Upper lobe of left lung (tissue), 6 donors: ENCODE data around the gene DDR1. TPM values are rescaled to one million over a fixed set of nuclear protein-coding genes. Genes with fewer than 3 reads are reported as not detected.

ENCODE experiments used
- ATAC-seq, 2 donors: fragments of 200-7000 bp; cut with Tn5 transposase; one replicate each; pipeline ENCODE4 v1.9.1; 2022; ENCODE audit warnings: mild to moderate bottlenecking in 2 of 2, moderate library complexity in 2 of 2; ENCODE audit not compliant: low FRiP score in 2 of 2
- DNase-seq, 2 donors: peaks; one replicate each; pipeline ENCODE4 v3.0.0-alpha.2; 2019 to 2020
- H3K27ac ChIP-seq, 4 donors: fragments of 200-600 bp; sonication (generic); one replicate each; pipeline ENCODE4 v1.5.1; 2016 to 2019
- H3K27me3 ChIP-seq, 4 donors: fragments of 200-600 bp; sonication (generic); one replicate each; pipeline ENCODE4 v1.5.1; 2017 to 2019
- H3K36me3 ChIP-seq, 4 donors: fragments of 200-600 bp; sonication (generic); one replicate each; pipeline ENCODE4 v1.5.1; 2016 to 2019
- H3K4me1 ChIP-seq, 4 donors: fragments of 200-600 bp; sonication (generic); one replicate each; pipeline ENCODE4 v1.5.1; 2018 to 2019
- H3K4me3 ChIP-seq, 4 donors: fragments of 200-600 bp; sonication (generic); one replicate each; pipeline ENCODE4 v1.5.1; 2017 to 2019; ENCODE audit warnings: mild to moderate bottlenecking in 2 of 4, moderate library complexity in 1 of 4
- H3K9me3 ChIP-seq, 4 donors: fragments of 200-600 bp; sonication (generic); one replicate each; pipeline ENCODE4 v1.5.1; 2018 to 2019
- EP300 ChIP-seq, 4 donors: sonication (generic); formaldehyde crosslinking; IDR thresholded peaks; one replicate each; pipeline ENCODE4 v1.5.1; 2017; ENCODE audit warnings: antibody characterized with exemption in 4 of 4, control low read depth in 2 of 4
- POLR2A ChIP-seq, 4 donors: fragments of 450-650 bp; IDR thresholded peaks; one replicate each; pipeline ENCODE4 v1.5.1; 2016 to 2017; ENCODE audit warnings: antibody characterized with exemption in 4 of 4, mild to moderate bottlenecking in 2 of 4
- POLR2AphosphoS5 ChIP-seq, 2 donors: sonication (generic); formaldehyde crosslinking; IDR thresholded peaks; one replicate each; pipeline ENCODE4 v1.5.1; 2017; ENCODE audit warnings: antibody characterized with exemption in 2 of 2
- WGBS, 2 donors: methylation state at CpG; one replicate each; pipeline ENCODE4 v1.1.5; 2017 to 2018; 5-methylcytosine and 5-hydroxymethylcytosine counted together
- small RNA-seq, 4 donors: library from RNA; depleted of rRNA; stranded (forward); fragments of <200 nt; gene quantifications; one replicate each; pipeline ENCODE3, GENCODE V24; 2016
- total RNA-seq, 6 donors: library from RNA; depleted of rRNA in 4 of 6; stranded (reverse); fragments of >200 nt in 4 of 6; gene quantifications; one replicate each; pipeline versions ENCODE4 v1.1.0 to v1.2.1, GENCODE V29; 2016 to 2021
- TF ChIP-seq, protein P1 (sequence below), 6 experiments: fragments of 450-650 bp in 4 of 6; fragments of 200-600 bp in 2 of 6; sonication (generic) in 2 of 6; IDR thresholded peaks; one replicate each; pipeline ENCODE4 v1.5.1; 2016 to 2019; ENCODE audit warnings: antibody characterized with exemption in 6 of 6
- donor health status: DM: no; HTN: no; CAD: no; lungs with moderate emphysema.
- donor health status: DM: no; HTN: yes; CAD: no; lungs with severe emphysema.

The DDR1 gene
- total RNA-seq, 6 donors from 2014 or later = 75.4 to 147 (median 111) TPM

DNA sequence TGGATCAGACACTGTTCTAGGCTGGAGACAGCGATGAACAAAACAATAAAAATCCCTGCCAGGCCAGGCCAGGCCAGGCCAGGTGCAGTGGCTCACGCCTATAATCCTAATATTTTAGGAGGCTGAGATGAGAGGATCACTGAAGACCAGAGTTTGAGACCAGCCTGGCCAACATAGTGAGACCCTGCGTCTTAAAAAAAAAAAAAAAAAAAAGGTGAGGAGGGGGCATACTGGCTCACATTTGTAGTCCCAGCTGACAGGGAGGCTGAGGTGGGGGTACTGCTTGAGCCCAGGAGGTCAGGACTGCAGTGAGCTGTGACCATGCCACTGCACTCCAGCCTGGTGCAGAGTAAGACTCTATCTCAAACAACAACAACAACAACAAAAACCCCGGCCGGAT is 61.0 kb downstream of the DDR1 start:
- 92% methylated on average over 5 of the region's 5 CpGs for WGBS, 2 donors
- TF ChIP-seq EP300 (IDR thresholded peaks at IDR 0.05) = no peak
- TF ChIP-seq, protein P1, sequence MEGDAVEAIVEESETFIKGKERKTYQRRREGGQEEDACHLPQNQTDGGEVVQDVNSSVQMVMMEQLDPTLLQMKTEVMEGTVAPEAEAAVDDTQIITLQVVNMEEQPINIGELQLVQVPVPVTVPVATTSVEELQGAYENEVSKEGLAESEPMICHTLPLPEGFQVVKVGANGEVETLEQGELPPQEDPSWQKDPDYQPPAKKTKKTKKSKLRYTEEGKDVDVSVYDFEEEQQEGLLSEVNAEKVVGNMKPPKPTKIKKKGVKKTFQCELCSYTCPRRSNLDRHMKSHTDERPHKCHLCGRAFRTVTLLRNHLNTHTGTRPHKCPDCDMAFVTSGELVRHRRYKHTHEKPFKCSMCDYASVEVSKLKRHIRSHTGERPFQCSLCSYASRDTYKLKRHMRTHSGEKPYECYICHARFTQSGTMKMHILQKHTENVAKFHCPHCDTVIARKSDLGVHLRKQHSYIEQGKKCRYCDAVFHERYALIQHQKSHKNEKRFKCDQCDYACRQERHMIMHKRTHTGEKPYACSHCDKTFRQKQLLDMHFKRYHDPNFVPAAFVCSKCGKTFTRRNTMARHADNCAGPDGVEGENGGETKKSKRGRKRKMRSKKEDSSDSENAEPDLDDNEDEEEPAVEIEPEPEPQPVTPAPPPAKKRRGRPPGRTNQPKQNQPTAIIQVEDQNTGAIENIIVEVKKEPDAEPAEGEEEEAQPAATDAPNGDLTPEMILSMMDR (IDR thresholded peaks at IDR 0.05) = no peak
- no peak for TF ChIP-seq POLR2A (IDR thresholded peaks at IDR 0.05)
- TF ChIP-seq POLR2AphosphoS5 (IDR thresholded peaks at IDR 0.05) = no peak
- no peak for DNase-seq
- H3K4me3 ChIP-seq = no peak overlapping the region
- no peak overlapping the region for H3K27ac ChIP-seq
- H3K4me1 ChIP-seq = peaks cover 9 to 21% (median 11%) of the 10 kb centered on the region in 4 donors
- H3K27me3 ChIP-seq = no peaks in the 10 kb centered on the region
- H3K36me3 ChIP-seq = no peaks in the 10 kb centered on the region
- no peak for ATAC-seq
- H3K9me3 ChIP-seq = no peaks in the 10 kb centered on the region

DNA sequence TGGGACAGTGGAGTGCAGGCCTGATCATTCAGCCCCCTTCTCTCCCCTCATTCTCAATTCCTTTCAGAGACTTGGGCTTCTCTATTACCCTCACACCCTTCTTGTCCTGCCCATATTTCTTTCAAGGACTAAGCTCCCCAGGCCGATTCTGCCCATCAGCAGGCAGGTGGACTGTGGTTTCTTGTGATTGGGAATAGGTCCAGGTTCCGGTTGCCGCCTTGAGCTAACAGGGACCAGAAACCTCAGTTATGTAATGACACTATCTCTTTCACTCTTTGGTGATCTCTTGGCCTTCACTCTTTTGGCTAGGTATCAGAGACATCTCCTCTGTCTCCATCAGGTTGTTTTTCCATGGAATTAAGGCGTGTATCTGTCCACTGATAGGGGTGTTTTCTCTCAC is 62.9 kb downstream of the DDR1 start:
- H3K9me3 ChIP-seq = no peaks in the 10 kb centered on the region
- DNase-seq = no peak
- no peak overlapping the region for H3K4me3 ChIP-seq
- no peak for ATAC-seq
- H3K36me3 ChIP-seq = no peaks in the 10 kb centered on the region
- H3K4me1 ChIP-seq = peaks cover 8 to 20% (median 9%) of the 10 kb centered on the region in 4 donors
- WGBS, 2 donors = 75 to 82% methylated on average over 4 of the region's 4 CpGs
- H3K27ac ChIP-seq = no peak overlapping the region
- TF ChIP-seq POLR2A (IDR thresholded peaks at IDR 0.05) = no peak
- TF ChIP-seq POLR2AphosphoS5 (IDR thresholded peaks at IDR 0.05) = no peak
- TF ChIP-seq EP300 (IDR thresholded peaks at IDR 0.05) = no peak
- TF ChIP-seq, protein P1 (IDR thresholded peaks at IDR 0.05) = no peak
- H3K27me3 ChIP-seq = no peaks in the 10 kb centered on the region

DNA sequence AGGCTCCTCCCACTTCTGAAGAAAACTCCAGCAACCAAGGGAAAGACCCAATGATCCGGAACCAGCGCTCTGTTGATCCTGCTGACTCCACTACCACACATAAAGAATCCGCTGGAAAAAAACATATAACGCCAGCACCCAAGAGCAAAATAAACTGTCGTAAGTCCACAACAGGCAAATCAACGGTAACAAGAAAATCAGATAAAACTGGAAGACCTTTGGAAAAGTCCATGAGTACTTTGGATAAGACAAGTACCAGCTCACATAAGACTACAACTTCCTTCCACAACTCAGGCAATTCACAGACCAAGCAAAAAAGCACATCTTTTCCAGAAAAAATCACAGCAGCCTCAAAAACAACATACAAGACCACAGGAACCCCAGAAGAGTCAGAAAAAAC is 64.5 kb downstream of the DDR1 start:
- DNase-seq (no peak), ATAC-seq (no peak)
- TF ChIP-seq POLR2A (IDR thresholded peaks at IDR 0.05) (no peak), EP300 (IDR thresholded peaks at IDR 0.05) (no peak), POLR2AphosphoS5 (IDR thresholded peaks at IDR 0.05) (no peak)
- TF ChIP-seq, protein P1 (IDR thresholded peaks at IDR 0.05) = no peak

More for the DNA sequence above, 64.5 kb downstream of the DDR1 start:
- Histone ChIP-seq H3K4me1 (peaks cover 0 to 9% (median 0%) of the 10 kb centered on the region in 4 donors), H3K9me3 (no peaks in the 10 kb centered on the region), H3K36me3 (no peaks in the 10 kb centered on the region), H3K4me3 (no peak overlapping the region), H3K27me3 (no peaks in the 10 kb centered on the region), H3K27ac (no peak overlapping the region)
- 92 to 99% methylated on average over 6 of the region's 6 CpGs for WGBS, 2 donors

Small RNAs within 50 kb of the gene (small RNA-seq; reads per million reads assigned to genes)
- gene RF00019 = 0 reads per million in 4 donors

Other genes with a start within 250 kb of the DDR1 start
- 10 to 100 TPM in 5 of 6 donors, 1 to 10 TPM in 1; 8.8 to 57.6 (median 15.2) TPM for gene C6orf136, start 237.4 kb upstream of the DDR1 start, total RNA-seq
- gene DHX16, start 211.5 kb upstream of the DDR1 start, total RNA-seq = 10 to 100 TPM; 28.1 to 60.8 (median 31.8) TPM
- 100 to 1,000 TPM in 1 of 6 donors, 10 to 100 TPM in 5; 23.5 to 103 (median 60.8) TPM for gene PPP1R18, start 197.9 kb upstream of the DDR1 start, total RNA-seq
- 10 to 100 TPM in 1 of 6 donors, 1 to 10 TPM in 5; 3.3 to 13.4 (median 7.2) TPM for gene NRM, start 193.5 kb upstream of the DDR1 start, total RNA-seq
- 10 to 100 TPM; 13.5 to 33.5 (median 24.2) TPM for gene MDC1, start 167.2 kb upstream of the DDR1 start, total RNA-seq
- 100 to 1,000 TPM in 4 of 6 donors, 10 to 100 TPM in 2; 71.2 to 347 (median 149) TPM for gene TUBB, start 164.2 kb upstream of the DDR1 start, total RNA-seq
- gene FLOT1, start 141.8 kb upstream of the DDR1 start, total RNA-seq = 100 to 1,000 TPM; 133 to 212 (median 143) TPM
- gene IER3, start 140.0 kb upstream of the DDR1 start, total RNA-seq = 10 to 100 TPM in 4 of 6 donors, 1 to 10 TPM in 2; 4.2 to 61.1 (median 19.8) TPM
- gene GTF2H4, start 23.7 kb downstream of the DDR1 start, total RNA-seq = 10 to 100 TPM; 10.1 to 47.6 (median 27.6) TPM
- gene VARS2, start 29.7 kb downstream of the DDR1 start, total RNA-seq = 10 to 100 TPM; 23.0 to 56.6 (median 29.5) TPM
- gene SFTA2, start 47.7 kb downstream of the DDR1 start, total RNA-seq = 100 to 1,000 TPM in 5 of 6 donors, 10 to 100 TPM in 1; 80.7 to 511 (median 229) TPM
- 10 to 100 TPM in 2 of 6 donors, 1 to 10 TPM in 4; 1.8 to 38.8 (median 5.0) TPM for gene MUCL3, start 56.5 kb downstream of the DDR1 start, total RNA-seq
- gene MUC21, start 99.2 kb downstream of the DDR1 start, total RNA-seq = 1 to 10 TPM; 2.1 to 5.2 (median 3.6) TPM
- under 1 TPM in 3 of 6 donors, not detected in 3; 0.06 to 0.15 (median 0.07) TPM for gene MUC22, start 126.0 kb downstream of the DDR1 start, total RNA-seq
- gene C6orf15, start 228.1 kb downstream of the DDR1 start, total RNA-seq = not detected
- gene PSORS1C1, start 230.3 kb downstream of the DDR1 start, total RNA-seq = 1 to 10 TPM; 3.2 to 9.4 (median 4.4) TPM
- gene CDSN, start 235.9 kb downstream of the DDR1 start, total RNA-seq = not detected